PC-9 (cell line): ENCODE results near the gene CCBE1.

Experiments
- EZH2 ChIP-seq: fragments of 200-600 bp; sonication (generic); IDR thresholded peaks from 2 replicates; pipeline ENCODE4 v1.8.0; 2017; ENCODE audit warnings: antibody characterized with exemption, low read depth
- TF ChIP-seq, protein P1 (sequence below): fragments of 200-600 bp; sonication (generic); conservative IDR thresholded peaks from 2 replicates; pipeline ENCODE4 v1.6.1; 2017; ENCODE audit warnings: mixed run types, antibody characterized with exemption, mild to moderate bottlenecking, moderate library complexity

DNA sequence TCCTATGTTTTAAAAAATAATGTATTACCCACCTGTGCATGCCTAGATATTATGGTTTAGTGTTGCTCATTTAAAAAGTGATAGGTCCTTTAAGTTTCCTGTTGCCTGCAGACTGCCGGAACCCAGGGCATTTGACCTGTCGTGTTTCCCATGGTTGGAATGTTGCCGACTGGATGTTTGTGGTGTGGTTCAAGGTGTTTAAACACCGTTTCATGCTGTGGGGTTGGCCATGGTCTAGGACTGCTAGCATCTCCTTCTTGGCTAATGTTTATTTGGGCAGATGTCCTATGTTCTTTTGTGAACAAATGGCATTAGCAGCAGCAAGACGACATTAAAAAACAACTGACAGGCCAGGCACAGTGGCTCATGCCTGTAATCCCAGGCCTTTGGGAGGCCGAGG is 245.3 kb downstream of the CCBE1 start:
- TF ChIP-seq, protein P1, sequence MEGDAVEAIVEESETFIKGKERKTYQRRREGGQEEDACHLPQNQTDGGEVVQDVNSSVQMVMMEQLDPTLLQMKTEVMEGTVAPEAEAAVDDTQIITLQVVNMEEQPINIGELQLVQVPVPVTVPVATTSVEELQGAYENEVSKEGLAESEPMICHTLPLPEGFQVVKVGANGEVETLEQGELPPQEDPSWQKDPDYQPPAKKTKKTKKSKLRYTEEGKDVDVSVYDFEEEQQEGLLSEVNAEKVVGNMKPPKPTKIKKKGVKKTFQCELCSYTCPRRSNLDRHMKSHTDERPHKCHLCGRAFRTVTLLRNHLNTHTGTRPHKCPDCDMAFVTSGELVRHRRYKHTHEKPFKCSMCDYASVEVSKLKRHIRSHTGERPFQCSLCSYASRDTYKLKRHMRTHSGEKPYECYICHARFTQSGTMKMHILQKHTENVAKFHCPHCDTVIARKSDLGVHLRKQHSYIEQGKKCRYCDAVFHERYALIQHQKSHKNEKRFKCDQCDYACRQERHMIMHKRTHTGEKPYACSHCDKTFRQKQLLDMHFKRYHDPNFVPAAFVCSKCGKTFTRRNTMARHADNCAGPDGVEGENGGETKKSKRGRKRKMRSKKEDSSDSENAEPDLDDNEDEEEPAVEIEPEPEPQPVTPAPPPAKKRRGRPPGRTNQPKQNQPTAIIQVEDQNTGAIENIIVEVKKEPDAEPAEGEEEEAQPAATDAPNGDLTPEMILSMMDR = no peak
- no peak for TF ChIP-seq EZH2
